H1 (cell line): ENCODE results near the gene RIMS3. TPM values are rescaled to one million over a fixed set of nuclear protein-coding genes. Genes with fewer than 3 reads are reported as not detected.

Experiments used
- CTCF ChIA-PET: fragments of 300-600 bp; sonication (Branson Sonifier 250); formaldehyde crosslinking; loops from one replicate; lab custom pipeline; 2021; ENCODE audit not compliant: partially characterized antibody; lab: Charles Lee
- POLR2A ChIA-PET: fragments of 300-600 bp; sonication (Branson Sonifier 250); formaldehyde crosslinking; loops from one replicate; lab custom pipeline; 2021; ENCODE audit warnings: inconsistent platforms; ENCODE audit not compliant: partially characterized antibody; lab: Charles Lee
- DNase-seq, 2 experiments: peaks; one replicate each; pipeline versions ENCODE4 v3.0.0 to v3.0.0-alpha.2; 2010 to 2022; ENCODE audit warnings: low spot score in 2 of 2, low read depth in 1 of 2, mixed read lengths in 1 of 2
- FAIRE-seq: peaks from 2 replicates; lab custom pipeline; 2011; peaks lifted over from hg19 to GRCh38; lab: Jason Lieb, UNC
- H2AFZ ChIP-seq: 2 replicates; pipeline ENCODE4 v1.8.1; 2012; ENCODE audit warnings: low read length, inconsistent platforms
- H2AK5ac ChIP-seq: 2 replicates; pipeline ENCODE4 v1.6.1; 2013; ENCODE audit warnings: low read depth, low read length
- H2BK120ac ChIP-seq: replicated peaks from 2 replicates; pipeline ENCODE3; 2013; ENCODE audit warnings: low read depth, low read length, inconsistent platforms
- H2BK12ac ChIP-seq: 2 replicates; pipeline ENCODE4 v1.6.1; 2013; ENCODE audit warnings: low read depth, low read length
- H2BK15ac ChIP-seq: 2 replicates; pipeline ENCODE4 v1.6.1; 2013; ENCODE audit warnings: low read length
- H2BK20ac ChIP-seq: 2 replicates; pipeline ENCODE4 v1.6.1; 2013; ENCODE audit warnings: low read length
- H2BK5ac ChIP-seq: 2 replicates; pipeline ENCODE4 v1.6.1; 2013; ENCODE audit warnings: low read depth, low read length
- H3K14ac ChIP-seq: 2 replicates; pipeline ENCODE4 v1.6.1; 2013; ENCODE audit warnings: inconsistent platforms; ENCODE audit not compliant: insufficient read length
- H3K18ac ChIP-seq: 2 replicates; pipeline ENCODE4 v1.6.1; 2013; ENCODE audit warnings: low read length; ENCODE audit errors: extremely low read depth
- H3K23ac ChIP-seq: 2 replicates; pipeline ENCODE4 v1.6.1; 2013; ENCODE audit warnings: inconsistent platforms; ENCODE audit not compliant: insufficient read length
- H3K23me2 ChIP-seq: 2 replicates; pipeline ENCODE4 v1.6.1; 2013; ENCODE audit warnings: low read depth, low read length
- H3K27ac ChIP-seq: 2 replicates; pipeline ENCODE4 v1.6.1; 2011; ENCODE audit warnings: low read depth, low read length, inconsistent platforms
- H3K27me3 ChIP-seq, 4 experiments: replicated peaks in 1 of 4; 1 replicate in 1 of 4; 2 replicates in 3 of 4; pipeline versions ENCODE4 v1.6.1 to v1.8.1; 2011 to 2013; ENCODE audit warnings: low read length in 3 of 4, mild to moderate bottlenecking in 3 of 4, inconsistent platforms in 2 of 4, mixed read lengths in 2 of 4, moderate library complexity in 1 of 4; ENCODE audit not compliant: control insufficient read depth in 3 of 4, insufficient read depth in 3 of 4; ENCODE audit errors: extremely low read depth in 1 of 4
- H3K36me3 ChIP-seq, 4 experiments: 2 replicates each; pipeline versions ENCODE4 v1.6.1 to v1.8.1; 2011 to 2013; ENCODE audit warnings: mild to moderate bottlenecking in 4 of 4, low read length in 3 of 4, moderate library complexity in 2 of 4, control low read depth in 1 of 4, inconsistent platforms in 1 of 4; ENCODE audit not compliant: insufficient read depth in 4 of 4, control insufficient read depth in 2 of 4
- H3K4ac ChIP-seq: replicated peaks from 2 replicates; pipeline ENCODE3; 2013; ENCODE audit warnings: low read length, low read depth, mixed read lengths, inconsistent platforms; ENCODE audit not compliant: insufficient read length
- H3K4me1 ChIP-seq, 4 experiments: replicated peaks in 1 of 4; 1 replicate in 1 of 4; 2 replicates in 3 of 4; pipeline versions ENCODE4 v1.6.1 to v1.8.1; 2011 to 2013; ENCODE audit warnings: low read length in 3 of 4, inconsistent platforms in 2 of 4, mixed read lengths in 1 of 4; ENCODE audit not compliant: insufficient read depth in 4 of 4, control insufficient read depth in 3 of 4
- H3K4me2 ChIP-seq, 2 experiments: 2 replicates each; pipeline versions ENCODE4 v1.6.1 to v1.8.1; 2011 to 2013; ENCODE audit warnings: low read depth in 2 of 2, low read length in 2 of 2, control low read depth in 1 of 2, inconsistent platforms in 1 of 2, mild to moderate bottlenecking in 1 of 2; ENCODE audit not compliant: insufficient read depth in 1 of 2
- H3K4me3 ChIP-seq, 4 experiments: fragments of 200-600, 300-600 bp in 1 of 4; sonication (generic), shearing (Covaris generic), sonication (Bioruptor Twin) in 1 of 4; 2 replicates each; pipeline versions ENCODE4 v1.5.1 to v1.8.1; 2011 to 2016; ENCODE audit warnings: low read length in 4 of 4, low read depth in 3 of 4, control low read depth in 2 of 4, inconsistent platforms in 2 of 4, mild to moderate bottlenecking in 2 of 4, mixed read lengths in 1 of 4, moderate library complexity in 1 of 4; ENCODE audit not compliant: insufficient read depth in 2 of 4; ENCODE audit errors: extremely low read depth in 1 of 4
- H3K56ac ChIP-seq: replicated peaks from 2 replicates; pipeline ENCODE3; 2013; ENCODE audit warnings: low read depth, mild to moderate bottlenecking, mixed read lengths, low read length, inconsistent platforms; ENCODE audit not compliant: insufficient read length
- H3K79me1 ChIP-seq: 2 replicates; pipeline ENCODE4 v1.6.1; 2013; ENCODE audit warnings: low read depth, low read length, control low read depth
- H3K79me2 ChIP-seq, 2 experiments: 2 replicates each; pipeline versions ENCODE4 v1.6.1 to v1.8.1; 2012 to 2013; ENCODE audit warnings: low read length in 2 of 2, mild to moderate bottlenecking in 2 of 2, inconsistent platforms in 1 of 2; ENCODE audit not compliant: insufficient read depth in 2 of 2, control insufficient read depth in 1 of 2
- H3K9ac ChIP-seq, 4 experiments: replicated peaks in 1 of 4; 1 replicate in 1 of 4; 2 replicates in 3 of 4; pipeline versions ENCODE4 v1.6.1 to v1.8.1; 2011 to 2013; ENCODE audit warnings: low read depth in 3 of 4, low read length in 3 of 4, control low read depth in 2 of 4, mild to moderate bottlenecking in 2 of 4, moderate library complexity in 2 of 4, inconsistent platforms in 1 of 4; ENCODE audit errors: extremely low read depth in 1 of 4
- H3K9me3 ChIP-seq, 2 experiments: 2 replicates each; pipeline versions ENCODE4 v1.6.1 to v1.8.1; 2012 to 2013; ENCODE audit warnings: mild to moderate bottlenecking in 2 of 2, moderate library complexity in 2 of 2, control low read depth in 1 of 2, inconsistent platforms in 1 of 2, low read depth in 1 of 2, low read length in 1 of 2, mixed read lengths in 1 of 2; ENCODE audit not compliant: insufficient read depth in 2 of 2
- H4K20me1 ChIP-seq, 2 experiments: replicated peaks in 1 of 2; 2 replicates each; pipeline versions ENCODE3 to v1.8.1; 2011 to 2013; ENCODE audit warnings: inconsistent platforms in 2 of 2, low read length in 2 of 2, mild to moderate bottlenecking in 1 of 2; ENCODE audit not compliant: insufficient read depth in 2 of 2, control insufficient read depth in 1 of 2
- H4K5ac ChIP-seq: 2 replicates; pipeline ENCODE4 v1.6.1; 2013; ENCODE audit warnings: low read length, low read depth, mixed read lengths, inconsistent platforms; ENCODE audit not compliant: insufficient read length
- H4K8ac ChIP-seq: 2 replicates; pipeline ENCODE4 v1.8.0; 2013; ENCODE audit warnings: mild to moderate bottlenecking, moderate library complexity, low read length, inconsistent platforms; ENCODE audit not compliant: insufficient read depth; ENCODE audit errors: extremely low read depth
- H4K91ac ChIP-seq: replicated peaks from 2 replicates; pipeline ENCODE3; 2013; ENCODE audit warnings: low read length, mixed read lengths, inconsistent platforms; ENCODE audit not compliant: insufficient read length
- ASH2L ChIP-seq: fragments of 200-600, 300-600 bp; sonication (generic); IDR thresholded peaks from one replicate; pipeline ENCODE4 v1.7.1; 2017; ENCODE audit warnings: low read length
- POLR2A ChIP-seq, 2 experiments: IDR thresholded peaks; 1 replicate in 1 of 2; 2 replicates in 1 of 2; pipeline ENCODE4 v1.6.1; 2011; ENCODE audit warnings: low read depth in 2 of 2, low read length in 2 of 2, mild to moderate bottlenecking in 2 of 2; ENCODE audit errors: control extremely low read depth in 1 of 2
- SIX5 ChIP-seq: IDR thresholded peaks from 2 replicates; pipeline ENCODE4 v1.6.1; 2011; ENCODE audit warnings: mild to moderate bottlenecking, low read depth, low read length
- SUZ12 ChIP-seq: fragments of 200-600 bp; sonication (generic); IDR thresholded peaks from 2 replicates; pipeline ENCODE4 v1.6.1; 2012; ENCODE audit warnings: mild to moderate bottlenecking, inconsistent platforms, low read length, moderate library complexity, mixed read lengths
- WGBS, 2 experiments: shearing (Covaris generic) in 1 of 2; methylation state at CpG; one replicate each; pipeline versions ENCODE4 v1.1.6 to v1.1.7; 2013 to 2015; ENCODE audit warnings: low lambda C conversion rate in 2 of 2, mixed read lengths in 2 of 2, inconsistent platforms in 1 of 2, low coverage in 1 of 2, missing lambda C conversion rate in 1 of 2; ENCODE audit not compliant: insufficient replicate concordance in 2 of 2, insufficient coverage in 1 of 2, insufficient read length in 1 of 2; ENCODE audit errors: extremely low coverage in 1 of 2, missing lambda C conversion rate in 1 of 2; 5-methylcytosine and 5-hydroxymethylcytosine counted together
- polyA plus RNA-seq, 7 experiments: library from polyadenylated mRNA; depleted of rRNA in 3 of 7; stranded (reverse) in 5 of 7; unstranded in 2 of 7; fragments of >200 nt in 5 of 7; fragments of 200-250 nt in 2 of 7; gene quantifications; 1 replicate in 5 of 7; 2 replicates in 1 of 7; 4 replicates in 1 of 7; pipeline versions ENCODE4 v1.2.1 to v1.2.3, GENCODE V29; 2011 to 2013; ENCODE audit warnings: missing spikeins in 2 of 7, mixed read lengths in 2 of 7
- total RNA-seq: library from RNA; stranded (reverse); fragmentation: NEBNext Ultra II Directional; extraction: Animal tissue kit (Norgen Biotek cat#: 25700); gene quantifications from 2 replicates; pipeline ENCODE4 v1.2.1, GENCODE V29; 2021

Gene RIMS3
- total and polyA plus RNA-seq, 2 of the 8 experiments (the other 6 are each of a cell fraction or from before 2014, with no cell fraction given), result 13.3 to 20.6 TPM

- H4K91ac ChIP-seq, result no peak overlapping the region
- TF ChIP-seq SUZ12 (no peak), SIX5 (no peak), POLR2A (IDR thresholded peaks at IDR 0.05; ENCODE audit: control extremely low read depth in 1 of 2, low read depth in 2 of 2, low read length in 2 of 2) (no peak), ASH2L (no peak)
- TF ChIP-seq, all 59 proteins: peak for 0
- Histone ChIP-seq H3K79me2 (no peaks in the 10 kb centered on the region), H3K79me1 (no peaks in the 10 kb centered on the region), H3K9me3 (no peaks in the 10 kb centered on the region), H3K27ac (no peak overlapping the region), H3K4me2 (no peak overlapping the region), H3K18ac (no peak overlapping the region), H2BK12ac (no peak overlapping the region), H2AFZ (no peak overlapping the region), H3K9ac (no peak overlapping the region), H3K23me2 (no peaks in the 10 kb centered on the region; the same call in 1 of the 2 replicates), H3K14ac (no peak overlapping the region), H3K4ac (no peak overlapping the region), H3K4me1 (no peaks in the 10 kb centered on the region; a peak in 1 of 7 replicates), H2BK120ac (no peak overlapping the region), H4K8ac (no peak overlapping the region; the same call in 1 of the 2 replicates), H3K23ac (no peak overlapping the region), H3K56ac (no peak overlapping the region), H4K20me1 (peaks cover 0 to 6% of the 10 kb centered on the region in 2 experiments), H2AK5ac (no peak overlapping the region), H2BK20ac (no peak overlapping the region), H2BK15ac (no peak overlapping the region), H4K5ac (no peak overlapping the region), H2BK5ac (no peak overlapping the region), H3K4me3 (no peak overlapping the region), H3K27me3 (no peaks in the 10 kb centered on the region), H3K36me3 (0 out of 8 replicates have a peak, but pooled peaks cover 0 to 3% (median 0%) of the 10 kb centered on the region in 4 experiments)
- DNase-seq, result no peak
- ChIA-PET POLR2A (interaction anchor here (1.2 kb wide), 1 partner anchor 23 kb away, joined by 4 read pairs; no protein-coding TSS in a partner anchor), CTCF (interaction anchor here (1.3 to 24.9 kb wide), 5 partner anchors 9 to 313 kb away, joined by 3 to 684 read pairs (median 3); partner anchors contain the start of gene RIMS3)
- no peak for FAIRE-seq
- WGBS, 2 experiments, result 95% methylated on average over 25 of the region's 25 CpGs; no CpG with 5 or more reads in 1 of the 2 experiments
These were observed 29.6 kb downstream of the RIMS3 start for GRCh38 chr1:40635763-40636500.
